ENCODE results near the gene MUC2. TPM values are rescaled to one million over a fixed set of nuclear protein-coding genes. Genes with fewer than 3 reads are reported as not detected.

MUC2 gene
- total RNA-seq, 6 experiments from 2014 or later = 0.04 TPM; not detected in 5

GRCh38 chr11:1033016-1033798, 41.5 kb upstream of the MUC2 start:
- H3K4me3 ChIP-seq = no peak overlapping the region
- DNase-seq = no peak
- H3K36me3 ChIP-seq = no peaks in the 10 kb centered on the region
- ATAC-seq = no peak
- no peaks in the 10 kb centered on the region for H3K27me3 ChIP-seq
- H3K27ac ChIP-seq = no peak overlapping the region
- TF ChIP-seq, protein P1, sequence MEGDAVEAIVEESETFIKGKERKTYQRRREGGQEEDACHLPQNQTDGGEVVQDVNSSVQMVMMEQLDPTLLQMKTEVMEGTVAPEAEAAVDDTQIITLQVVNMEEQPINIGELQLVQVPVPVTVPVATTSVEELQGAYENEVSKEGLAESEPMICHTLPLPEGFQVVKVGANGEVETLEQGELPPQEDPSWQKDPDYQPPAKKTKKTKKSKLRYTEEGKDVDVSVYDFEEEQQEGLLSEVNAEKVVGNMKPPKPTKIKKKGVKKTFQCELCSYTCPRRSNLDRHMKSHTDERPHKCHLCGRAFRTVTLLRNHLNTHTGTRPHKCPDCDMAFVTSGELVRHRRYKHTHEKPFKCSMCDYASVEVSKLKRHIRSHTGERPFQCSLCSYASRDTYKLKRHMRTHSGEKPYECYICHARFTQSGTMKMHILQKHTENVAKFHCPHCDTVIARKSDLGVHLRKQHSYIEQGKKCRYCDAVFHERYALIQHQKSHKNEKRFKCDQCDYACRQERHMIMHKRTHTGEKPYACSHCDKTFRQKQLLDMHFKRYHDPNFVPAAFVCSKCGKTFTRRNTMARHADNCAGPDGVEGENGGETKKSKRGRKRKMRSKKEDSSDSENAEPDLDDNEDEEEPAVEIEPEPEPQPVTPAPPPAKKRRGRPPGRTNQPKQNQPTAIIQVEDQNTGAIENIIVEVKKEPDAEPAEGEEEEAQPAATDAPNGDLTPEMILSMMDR (IDR thresholded peaks at IDR 0.05) = no peak
- no peak for TF ChIP-seq POLR2A (IDR thresholded peaks at IDR 0.05)
- H3K4me1 ChIP-seq = no peaks in the 10 kb centered on the region
- H3K9me3 ChIP-seq = no peaks in the 10 kb centered on the region
- 50% methylated on average over 1 of the region's 38 CpGs for WGBS (ENCODE audit: insufficient coverage, low coverage, low lambda C conversion rate, missing lambda C conversion rate)
- intact Hi-C loops (cut with DNase I) = no loop called here

DNA sequence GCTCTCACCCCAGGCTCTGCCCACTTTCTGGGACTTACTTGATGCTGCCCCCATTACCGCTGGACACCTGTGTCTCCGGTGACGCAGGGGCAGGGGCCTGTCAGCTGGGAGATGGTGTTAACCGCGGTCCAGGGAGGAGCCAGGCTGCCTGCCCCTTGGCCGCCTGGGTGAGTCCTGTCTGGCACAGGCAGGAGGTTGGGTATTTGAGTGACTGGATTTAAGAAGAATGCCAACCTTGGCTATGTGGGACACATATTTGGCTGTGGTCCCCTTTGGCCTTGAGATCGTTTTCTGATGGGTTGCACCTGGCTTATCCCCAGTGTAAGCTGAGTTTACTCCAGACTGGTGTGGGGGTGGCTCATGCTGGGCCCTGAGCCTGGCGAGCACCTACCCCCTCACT, 40.7 kb upstream of the MUC2 start:
- H3K36me3 ChIP-seq = no peaks in the 10 kb centered on the region
- ATAC-seq = no peak
- no peak overlapping the region for H3K27ac ChIP-seq
- no peaks in the 10 kb centered on the region for H3K27me3 ChIP-seq
- H3K4me3 ChIP-seq = no peak overlapping the region
- WGBS (ENCODE audit: insufficient coverage, low coverage, low lambda C conversion rate, missing lambda C conversion rate) = 30% methylated on average over 2 of the region's 8 CpGs
- intact Hi-C loops (cut with DNase I) = no loop called here
- H3K4me1 ChIP-seq = no peaks in the 10 kb centered on the region
- no peak for TF ChIP-seq POLR2A (IDR thresholded peaks at IDR 0.05)
- TF ChIP-seq, protein P1 (IDR thresholded peaks at IDR 0.05) = no peak
- no peak for DNase-seq
- no peaks in the 10 kb centered on the region for H3K9me3 ChIP-seq

- no peaks in the 10 kb centered on the region for H3K9me3 ChIP-seq
- H3K27me3 ChIP-seq = no peaks in the 10 kb centered on the region
- no peaks in the 10 kb centered on the region for H3K4me1 ChIP-seq
- intact Hi-C loops (cut with DNase I) = no loop called here
- no CpG with 5 or more reads among the region's 39 CpGs for WGBS (ENCODE audit: insufficient coverage, low coverage, low lambda C conversion rate, missing lambda C conversion rate)
- no peak for DNase-seq
- no peak overlapping the region for H3K4me3 ChIP-seq
- H3K27ac ChIP-seq = no peak overlapping the region
- no peaks in the 10 kb centered on the region for H3K36me3 ChIP-seq
- no peak for ATAC-seq
- TF ChIP-seq, protein P1 (IDR thresholded peaks at IDR 0.05) = no peak
- no peak for TF ChIP-seq POLR2A (IDR thresholded peaks at IDR 0.05)
These were observed 40.0 kb upstream of the MUC2 start for GRCh38 chr11:1034456-1035295.

DNA sequence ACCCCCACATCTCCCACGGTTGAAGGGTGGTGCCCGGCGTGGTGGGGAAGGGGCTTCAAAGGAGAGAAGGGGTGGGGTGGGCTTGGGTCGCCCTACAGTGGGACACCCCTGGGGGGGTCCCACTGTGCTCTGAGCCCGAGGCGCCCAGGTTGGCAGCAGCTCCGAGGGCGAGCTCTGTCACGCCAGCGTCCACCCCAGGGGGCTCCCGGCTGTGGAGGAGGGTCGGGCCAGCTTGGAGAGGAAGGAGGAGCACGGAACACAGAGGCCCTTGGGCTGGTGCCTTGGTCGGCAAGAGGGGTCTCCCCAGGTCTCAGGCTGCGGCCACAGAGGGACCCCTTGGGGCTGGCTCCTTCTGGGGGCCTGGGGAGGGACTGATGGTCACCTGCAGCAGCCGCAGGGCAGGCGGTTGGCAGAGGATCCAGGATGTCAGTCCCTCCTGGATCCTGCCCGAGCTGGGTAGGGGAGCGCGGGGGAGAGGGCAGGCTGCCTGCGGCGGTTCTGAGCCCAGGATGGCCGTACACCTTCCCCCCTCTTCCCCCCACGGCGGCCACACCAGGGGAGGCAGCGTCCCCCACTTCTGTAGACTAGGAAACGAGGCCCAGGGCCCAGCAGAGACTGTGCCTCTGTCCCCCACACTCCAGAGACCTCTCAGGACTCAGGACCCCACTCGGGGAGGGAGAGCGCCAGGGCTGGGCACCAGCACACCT, 38.9 kb upstream of the MUC2 start:
- no peak for ATAC-seq
- no peaks in the 10 kb centered on the region for H3K4me1 ChIP-seq
- intact Hi-C loops (cut with DNase I) = no loop called here
- no peak overlapping the region for H3K27ac ChIP-seq
- 90% methylated on average over 2 of the region's 29 CpGs for WGBS (ENCODE audit: insufficient coverage, low coverage, low lambda C conversion rate, missing lambda C conversion rate)
- no peaks in the 10 kb centered on the region for H3K36me3 ChIP-seq
- no peaks in the 10 kb centered on the region for H3K9me3 ChIP-seq
- TF ChIP-seq, protein P1 (IDR thresholded peaks at IDR 0.05) = no peak
- no peak for TF ChIP-seq POLR2A (IDR thresholded peaks at IDR 0.05)
- H3K27me3 ChIP-seq = no peaks in the 10 kb centered on the region
- DNase-seq = no peak
- no peak overlapping the region for H3K4me3 ChIP-seq
